HEK293 (cell line): Measurements from ENCODE around the gene GRIA1.

Source experiments
- CTCF ChIA-PET: fragments of 350-600 bp; formaldehyde crosslinking; extraction: SDS; loops from one replicate; lab custom pipeline; 2021; ENCODE audit warnings: antibody characterized with exemption; lab: Yijun Ruan, JAX
- POLR2A ChIA-PET: fragments of 300-600 bp; formaldehyde crosslinking; extraction: SDS; loops from one replicate; lab custom pipeline; 2020; ENCODE audit warnings: antibody characterized with exemption, inconsistent platforms; lab: Yijun Ruan, JAX
- H3K27ac ChIP-seq: fragments of 200-500 bp; sonication (Bioruptor generic); 2 replicates; pipeline ENCODE4 v1.5.1; 2014; ENCODE audit warnings: low read depth, low read length, control low read depth, inconsistent platforms; ENCODE audit errors: extremely low read depth
- H3K36me3 ChIP-seq, 2 experiments: fragments of 200-500 bp in 1 of 2; sonication (Bioruptor generic) in 1 of 2; 1 replicate in 1 of 2; 2 replicates in 1 of 2; pipeline ENCODE4 v1.5.1; 2014 to 2017; ENCODE audit warnings: inconsistent platforms in 2 of 2, low read length in 2 of 2; ENCODE audit not compliant: control insufficient read depth in 2 of 2, insufficient read depth in 1 of 2
- H3K4me1 ChIP-seq: fragments of 200-500 bp; sonication (Bioruptor generic); 2 replicates; pipeline ENCODE4 v1.5.1; 2014; ENCODE audit warnings: mild to moderate bottlenecking, low read length, inconsistent platforms; ENCODE audit not compliant: control insufficient read depth, insufficient read depth
- H3K4me3 ChIP-seq: 2 replicates; pipeline ENCODE4 v1.5.1; 2011; ENCODE audit warnings: low read depth, mild to moderate bottlenecking, control low read depth, low read length, moderate library complexity
- H3K9me3 ChIP-seq: fragments of 200-500 bp; sonication (Bioruptor generic); 2 replicates; pipeline ENCODE4 v1.5.1; 2014; ENCODE audit warnings: low read depth, low read length, inconsistent platforms; ENCODE audit not compliant: control insufficient read depth, insufficient read depth
- HOXC10 ChIP-seq: sonication (generic); formaldehyde crosslinking; IDR thresholded peaks from 2 replicates; pipeline ENCODE4 v1.8.1; 2023; ENCODE audit warnings: mild to moderate bottlenecking, missing genetic modification reagents
- INSM2 ChIP-seq: fragments of 450-650 bp; formaldehyde crosslinking; IDR thresholded peaks from 2 replicates; pipeline ENCODE4 v1.5.1; 2016; ENCODE audit warnings: missing biosample characterization, missing genetic modification characterization
- PBX3 ChIP-seq: sonication (generic); formaldehyde crosslinking; IDR thresholded peaks from 2 replicates; pipeline ENCODE4 v1.8.1; 2022; ENCODE audit warnings: mild to moderate bottlenecking, moderate library complexity, missing genetic modification reagents
- PRDM2 ChIP-seq: fragments of 450-650 bp; formaldehyde crosslinking; IDR thresholded peaks from 2 replicates; pipeline ENCODE4 v1.5.1; 2016; ENCODE audit warnings: missing biosample characterization, missing genetic modification characterization, borderline replicate concordance
- PRDM4 ChIP-seq: fragments of 450-650 bp; formaldehyde crosslinking; IDR thresholded peaks from 2 replicates; pipeline ENCODE4 v1.5.1; 2017; ENCODE audit warnings: missing biosample characterization, missing genetic modification characterization
- SP2 ChIP-seq: fragments of 450-650 bp; formaldehyde crosslinking; IDR thresholded peaks from 2 replicates; pipeline ENCODE4 v1.5.1; 2016; ENCODE audit warnings: missing biosample characterization, missing genetic modification characterization
- SP3 ChIP-seq: fragments of 450-650 bp; formaldehyde crosslinking; IDR thresholded peaks from 2 replicates; pipeline ENCODE4 v1.5.1; 2016; ENCODE audit warnings: missing biosample characterization, missing genetic modification characterization
- ZBTB10 ChIP-seq: fragments of 450-650 bp; formaldehyde crosslinking; IDR thresholded peaks from 2 replicates; pipeline ENCODE4 v1.5.1; 2016; ENCODE audit warnings: missing biosample characterization, missing genetic modification characterization
- ZBTB44 ChIP-seq: fragments of 450-650 bp; IDR thresholded peaks from 2 replicates; pipeline ENCODE4 v1.5.1; 2018; ENCODE audit warnings: missing biosample characterization, mild to moderate bottlenecking, missing genetic modification characterization
- ZNF426 ChIP-seq: fragments of 450-650 bp; formaldehyde crosslinking; IDR thresholded peaks from 2 replicates; pipeline ENCODE4 v1.5.1; 2017; ENCODE audit warnings: missing biosample characterization, missing genetic modification characterization, mild to moderate bottlenecking, inconsistent platforms, moderate library complexity
- ZNF449 ChIP-seq: fragments of 450-650 bp; formaldehyde crosslinking; IDR thresholded peaks from 2 replicates; pipeline ENCODE4 v1.5.1; 2017; ENCODE audit warnings: missing biosample characterization, mild to moderate bottlenecking, missing genetic modification characterization, moderate library complexity
- ZNF48 ChIP-seq: fragments of 450-650 bp; formaldehyde crosslinking; IDR thresholded peaks from 2 replicates; pipeline ENCODE4 v1.5.1; 2016; ENCODE audit warnings: missing biosample characterization, missing genetic modification characterization
- ZNF521 ChIP-seq: fragments of 450-650 bp; formaldehyde crosslinking; IDR thresholded peaks from 2 replicates; pipeline ENCODE4 v1.5.1; 2017; ENCODE audit warnings: missing biosample characterization, mild to moderate bottlenecking, missing genetic modification characterization
- ZNF571 ChIP-seq: fragments of 450-650 bp; formaldehyde crosslinking; IDR thresholded peaks from 2 replicates; pipeline ENCODE4 v1.5.0; 2017; ENCODE audit warnings: missing biosample characterization, missing genetic modification characterization
- ZNF654 ChIP-seq: fragments of 450-650 bp; formaldehyde crosslinking; IDR thresholded peaks from 2 replicates; pipeline ENCODE4 v1.5.1; 2016; ENCODE audit warnings: low read depth, missing biosample characterization, missing genetic modification characterization
- ZNF747 ChIP-seq: fragments of 450-650 bp; formaldehyde crosslinking; IDR thresholded peaks from 2 replicates; pipeline ENCODE4 v1.5.1; 2016; ENCODE audit warnings: missing biosample characterization, missing genetic modification characterization
- ZNF792 ChIP-seq: fragments of 450-650 bp; formaldehyde crosslinking; IDR thresholded peaks from 2 replicates; pipeline ENCODE4 v1.5.1; 2016; ENCODE audit warnings: missing biosample characterization, missing genetic modification characterization

GRIA1 gene

GRCh38 chr5:153447534-153447933, 42.9 kb upstream of the GRIA1 start:
- no peaks in the 10 kb centered on the region for H3K4me1 ChIP-seq
- no peaks in the 10 kb centered on the region for H3K36me3 ChIP-seq
- H3K27ac ChIP-seq = no peak overlapping the region
- CTCF ChIA-PET = interaction anchor here (0.6 to 1.5 kb wide), 3 partner anchors 42 to 517 kb away, joined by 3 to 4 read pairs (median 3); no protein-coding TSS in a partner anchor
- no peak overlapping the region for H3K4me3 ChIP-seq
- H3K9me3 ChIP-seq = no peaks in the 10 kb centered on the region
- POLR2A ChIA-PET = no interaction called here
- no peak for TF ChIP-seq ZNF426
- TF ChIP-seq ZNF792 (tag by site-specific recombination) = no peak
- no peak for TF ChIP-seq HOXC10 (CRISPR knock-in tag)
- TF ChIP-seq PRDM2 (tag by site-specific recombination) = no peak
- no peak for TF ChIP-seq ZNF571 (tag by site-specific recombination)
- TF ChIP-seq ZBTB10 (tag by site-specific recombination) = no peak
- TF ChIP-seq ZNF521 (tag by site-specific recombination) = no peak
- no peak for TF ChIP-seq INSM2 (tag by site-specific recombination)

- H3K27ac ChIP-seq = no peak overlapping the region
- CTCF ChIA-PET = no interaction called here
- no peak overlapping the region for H3K4me3 ChIP-seq
- POLR2A ChIA-PET = no interaction called here
- H3K9me3 ChIP-seq = no peaks in the 10 kb centered on the region
- H3K36me3 ChIP-seq = no peaks in the 10 kb centered on the region
- no peaks in the 10 kb centered on the region for H3K4me1 ChIP-seq
- TF ChIP-seq PRDM4 (tag by site-specific recombination) (no peak), ZNF48 (tag by site-specific recombination) (no peak), SP3 (tag by site-specific recombination) (no peak), SP2 (no peak), ZBTB44 (no peak), PBX3 (no peak), ZNF747 (tag by site-specific recombination) (no peak), ZNF654 (tag by site-specific recombination) (no peak), ZNF449 (tag by site-specific recombination) (no peak)
These were observed 34.1 kb upstream of the GRIA1 start for GRCh38 chr5:153456354-153456753.
